AG04450 (cell line): ENCODE data around the gene KIF11. TPM values are rescaled to one million over a fixed set of nuclear protein-coding genes. Genes with fewer than 3 reads are reported as not detected.

Source experiments
- CTCF ChIA-PET: fragments of 300-600, 350-600 bp; formaldehyde crosslinking; extraction: SDS; loops from one replicate; lab custom pipeline; 2022; ENCODE audit warnings: antibody characterized with exemption, inconsistent platforms; lab: Charles Lee
- POLR2A ChIA-PET: fragments of 350-600 bp; formaldehyde crosslinking; extraction: SDS; loops from one replicate; lab custom pipeline; 2021; ENCODE audit warnings: antibody characterized with exemption, inconsistent platforms; lab: Yijun Ruan, JAX
- DNase-seq: peaks from one replicate; pipeline ENCODE4 v3.0.0-alpha.2; 2011; ENCODE audit warnings: low read depth, low spot score
- H3K27ac ChIP-seq: one replicate; pipeline ENCODE4 v1.5.1; 2012; ENCODE audit warnings: low read depth, low read length, control low read depth
- H3K27me3 ChIP-seq: one replicate; pipeline ENCODE4 v1.6.0; 2012; ENCODE audit warnings: low read length; ENCODE audit not compliant: control insufficient read depth, insufficient read depth
- H3K4me3 ChIP-seq: 2 replicates; pipeline ENCODE4 v1.5.1; 2011; ENCODE audit warnings: mild to moderate bottlenecking, low read depth, low read length, control low read depth
- H3K9me3 ChIP-seq: 2 replicates; pipeline ENCODE4 v1.5.1; 2012; ENCODE audit warnings: low read length; ENCODE audit not compliant: control insufficient read depth, insufficient read depth
- CTCF ChIP-seq: IDR thresholded peaks from 2 replicates; pipeline ENCODE4 v1.5.1; 2011; ENCODE audit warnings: low read depth, low read length, control low read depth, inconsistent platforms
- polyA plus RNA-seq: library from polyadenylated mRNA; depleted of rRNA; stranded (reverse); fragments of >200 nt; gene quantifications from 2 replicates; pipeline ENCODE4 v1.2.3, GENCODE V29; 2011

Gene KIF11
- polyA plus RNA-seq, 1 experiment, result 7.6 TPM

GRCh38 chr10:92693534-92693893, 100.6 kb downstream of the KIF11 start:
- Histone ChIP-seq H3K4me3 (no peak overlapping the region), H3K27ac (no peak overlapping the region), H3K27me3 (no peaks in the 10 kb centered on the region), H3K9me3 (peaks cover 14% of the 10 kb centered on the region)
- ChIA-PET CTCF (interaction anchor here (1.0 to 1.8 kb wide), 2 partner anchors 102 to 150 kb away, joined by 3 to 6 read pairs; no protein-coding TSS in a partner anchor), POLR2A (interaction anchor here (1.2 kb wide), 1 partner anchor 154 kb away, joined by 3 read pairs; no protein-coding TSS in a partner anchor)
- no peak for TF ChIP-seq CTCF
- DNase-seq, result no peak

- CTCF ChIA-PET, result interaction anchor here (0.6 kb wide), 1 partner anchor 547 kb away, joined by 3 read pairs; no protein-coding TSS in a partner anchor
Observed at GRCh38 chr10:92695679-92696605, 103.0 kb downstream of the KIF11 start.

GRCh38 chr10:92696606-92697383, 103.9 kb downstream of the KIF11 start:
- TF ChIP-seq CTCF, result no peak
- peak overlapping the region; percentile 68 for H3K27ac ChIP-seq
- ChIA-PET CTCF (interaction anchor here (0.6 kb wide), 1 partner anchor 548 kb away, joined by 3 read pairs; no protein-coding TSS in a partner anchor), POLR2A (interaction anchor here (0.5 kb wide), 1 partner anchor 175 kb away, joined by 4 read pairs; no protein-coding TSS in a partner anchor)
- DNase-seq, result no peak
- peaks cover 6% of the 10 kb centered on the region for H3K9me3 ChIP-seq
- H3K4me3 ChIP-seq, result peak overlapping the region; percentile 44
- H3K27me3 ChIP-seq, result no peaks in the 10 kb centered on the region

More at GRCh38 chr10:92695679-92696605, 103.0 kb downstream of the KIF11 start:
- Histone ChIP-seq H3K4me3 (peak overlapping the region; percentile 52), H3K27ac (peak overlapping the region; percentile 75), H3K9me3 (peaks cover 13% of the 10 kb centered on the region), H3K27me3 (no peaks in the 10 kb centered on the region)
- POLR2A ChIA-PET, result interaction anchor here (0.5 kb wide), 1 partner anchor 176 kb away, joined by 4 read pairs; no protein-coding TSS in a partner anchor
- no peak for DNase-seq
- no peak for TF ChIP-seq CTCF

- H3K27me3 ChIP-seq, result no peaks in the 10 kb centered on the region
- ChIA-PET CTCF (interaction anchor here (0.6 kb wide), 1 partner anchor 147 kb away, joined by 3 read pairs; no protein-coding TSS in a partner anchor), POLR2A (interaction anchor here (0.7 to 1.3 kb wide), 2 partner anchors 8 to 264 kb away, joined by 3 to 4 read pairs; partner anchors contain the start of gene HHEX)
- no peak overlapping the region for H3K4me3 ChIP-seq
- no peaks in the 10 kb centered on the region; the same call in 1 of the 2 replicates for H3K9me3 ChIP-seq
- no peak for TF ChIP-seq CTCF
- no peak overlapping the region for H3K27ac ChIP-seq
- DNase-seq, result no peak
Observed at GRCh38 chr10:92697663-92698511, 105.0 kb downstream of the KIF11 start.
